Measurements from ENCODE around the gene ROCK2.
A peak's percentile ranks its signal among the peaks of the same experiment; 100 is the strongest.

ROCK2 gene

DNA sequence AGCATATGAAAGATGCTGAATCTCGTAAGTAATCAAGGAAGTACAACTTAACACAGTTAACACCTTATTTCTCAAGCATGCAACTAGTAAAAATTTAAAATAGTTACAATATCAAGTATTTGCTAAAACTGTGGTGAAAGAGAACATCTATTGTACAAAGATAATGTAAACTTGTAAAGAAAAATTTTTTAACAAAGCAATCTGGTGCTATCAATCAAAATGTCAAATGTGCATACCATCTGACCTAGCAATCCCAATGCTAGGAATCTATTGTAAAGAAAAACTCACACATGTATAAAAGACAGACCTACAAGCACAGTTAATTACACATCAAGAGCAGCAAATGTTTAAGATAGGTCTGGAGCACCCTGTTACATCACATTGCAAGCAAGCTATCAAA is 99.1 kb downstream of the ROCK2 start:
- no peaks in the 10 kb centered on the region for H3K4me1 ChIP-seq (ENCODE audit: control insufficient read depth, insufficient read depth, low read length)
- no peak overlapping the region for H3K4me3 ChIP-seq (ENCODE audit: low read depth, low read length)
- no peak overlapping the region for H3K27ac ChIP-seq (ENCODE audit: extremely low read depth, low read depth, low read length)
- peaks cover 3 to 6% of the 10 kb centered on the region in 2 experiments for H3K36me3 ChIP-seq (ENCODE audit: control insufficient read depth in 2 of 2, insufficient read depth in 1 of 2, low read length in 2 of 2)
- CTCF ChIA-PET: no interaction called here
- POLR2A ChIA-PET: no interaction called here
- TF ChIP-seq PRDM6 (tag by site-specific recombination; IDR thresholded peaks at IDR 0.05) (0 out of 2 replicates have a peak, but pooled peaks have one; percentile 21), BCL11A (tag by site-specific recombination; IDR thresholded peaks at IDR 0.05; ENCODE audit: low read depth) (no peak), REPIN1 (tag by site-specific recombination; IDR thresholded peaks at IDR 0.05; ENCODE audit: low read depth) (no peak), MYNN (tag by site-specific recombination; IDR thresholded peaks at IDR 0.05; ENCODE audit: borderline replicate concordance) (no peak)
- no peaks in the 10 kb centered on the region for H3K9me3 ChIP-seq (ENCODE audit: control insufficient read depth, insufficient read depth, low read depth, low read length)

- H3K9me3 ChIP-seq (ENCODE audit: control insufficient read depth, insufficient read depth, low read depth, low read length): no peaks in the 10 kb centered on the region
- H3K4me3 ChIP-seq (ENCODE audit: low read depth, low read length): no peak overlapping the region
- H3K36me3 ChIP-seq (ENCODE audit: control insufficient read depth in 2 of 2, insufficient read depth in 1 of 2, low read length in 2 of 2): peaks cover 3 to 6% of the 10 kb centered on the region in 2 experiments
- no peaks in the 10 kb centered on the region for H3K4me1 ChIP-seq (ENCODE audit: control insufficient read depth, insufficient read depth, low read length)
- CTCF ChIA-PET: interaction anchor here (0.6 kb wide), 1 partner anchor 174 kb away, joined by 3 read pairs; no protein-coding TSS in a partner anchor
- no peak overlapping the region for H3K27ac ChIP-seq (ENCODE audit: extremely low read depth, low read depth, low read length)
- POLR2A ChIA-PET: no interaction called here
- TF ChIP-seq ZNF121 (tag by site-specific recombination; IDR thresholded peaks at IDR 0.05) (peak; percentile 92), ZNF76 (tag by site-specific recombination; IDR thresholded peaks at IDR 0.05; ENCODE audit: borderline replicate concordance, low read depth) (no peak)
Measured at GRCh38 chr2:11244091-11244826, 100.2 kb downstream of the ROCK2 start.

DNA sequence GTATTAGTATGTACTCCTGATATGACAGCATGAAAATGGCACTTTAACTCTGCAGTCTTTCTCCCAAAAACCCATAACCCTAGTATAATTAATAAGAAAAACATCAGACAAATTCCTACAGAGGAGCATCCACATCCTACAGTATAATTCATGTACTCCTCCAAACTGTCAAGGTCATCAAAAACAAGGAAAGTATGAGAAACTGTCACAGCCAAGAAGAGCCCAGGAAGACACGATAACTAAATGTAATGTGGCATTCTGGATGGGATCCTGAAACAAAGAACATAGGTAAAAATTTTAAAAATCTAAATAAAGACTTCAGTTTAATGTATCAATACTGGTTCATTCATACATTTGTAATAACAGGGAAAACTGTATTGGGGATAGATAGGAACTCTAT is 100.9 kb downstream of the ROCK2 start:
- no peak overlapping the region for H3K4me3 ChIP-seq (ENCODE audit: low read depth, low read length)
- no peaks in the 10 kb centered on the region for H3K9me3 ChIP-seq (ENCODE audit: control insufficient read depth, insufficient read depth, low read depth, low read length)
- no peak overlapping the region for H3K27ac ChIP-seq (ENCODE audit: extremely low read depth, low read depth, low read length)
- no peaks in the 10 kb centered on the region for H3K4me1 ChIP-seq (ENCODE audit: control insufficient read depth, insufficient read depth, low read length)
- POLR2A ChIA-PET: no interaction called here
- TF ChIP-seq ZNF140 (tag by site-specific recombination; IDR thresholded peaks at IDR 0.05): no peak
- no peak for TF ChIP-seq SP3 (tag by site-specific recombination; IDR thresholded peaks at IDR 0.05)
- no peak for TF ChIP-seq ZNF596 (tag by site-specific recombination; IDR thresholded peaks at IDR 0.05)
- TF ChIP-seq PATZ1 (tag by site-specific recombination; IDR thresholded peaks at IDR 0.05): no peak
- TF ChIP-seq ZNF571 (tag by site-specific recombination; IDR thresholded peaks at IDR 0.05): no peak
- TF ChIP-seq ZNF266 (tag by site-specific recombination; IDR thresholded peaks at IDR 0.05; ENCODE audit: low read depth): no peak
- TF ChIP-seq ZSCAN30 (tag by site-specific recombination; IDR thresholded peaks at IDR 0.05): no peak
- TF ChIP-seq ZNF785 (tag by site-specific recombination; IDR thresholded peaks at IDR 0.05): no peak
- H3K36me3 ChIP-seq (ENCODE audit: control insufficient read depth in 2 of 2, insufficient read depth in 1 of 2, low read length in 2 of 2): peaks cover 3 to 6% of the 10 kb centered on the region in 2 experiments
- CTCF ChIA-PET: interaction anchor here (0.6 kb wide), 1 partner anchor 174 kb away, joined by 3 read pairs; no protein-coding TSS in a partner anchor

Data from HEK293 (cell line).